COLO829 (cell line): Measurements from ENCODE around the gene CD164L2.
"Not testable (repeated sequence)": the region's sequence is repeated elsewhere in the genome, so short reads cannot be mapped to it uniquely, and the experiment has no call there.

ENCODE experiments used
- DNase-seq: peaks from one replicate; pipeline ENCODE4 v3.0.0; 2012; ENCODE audit warnings: low spot score

The CD164L2 gene

DNA sequence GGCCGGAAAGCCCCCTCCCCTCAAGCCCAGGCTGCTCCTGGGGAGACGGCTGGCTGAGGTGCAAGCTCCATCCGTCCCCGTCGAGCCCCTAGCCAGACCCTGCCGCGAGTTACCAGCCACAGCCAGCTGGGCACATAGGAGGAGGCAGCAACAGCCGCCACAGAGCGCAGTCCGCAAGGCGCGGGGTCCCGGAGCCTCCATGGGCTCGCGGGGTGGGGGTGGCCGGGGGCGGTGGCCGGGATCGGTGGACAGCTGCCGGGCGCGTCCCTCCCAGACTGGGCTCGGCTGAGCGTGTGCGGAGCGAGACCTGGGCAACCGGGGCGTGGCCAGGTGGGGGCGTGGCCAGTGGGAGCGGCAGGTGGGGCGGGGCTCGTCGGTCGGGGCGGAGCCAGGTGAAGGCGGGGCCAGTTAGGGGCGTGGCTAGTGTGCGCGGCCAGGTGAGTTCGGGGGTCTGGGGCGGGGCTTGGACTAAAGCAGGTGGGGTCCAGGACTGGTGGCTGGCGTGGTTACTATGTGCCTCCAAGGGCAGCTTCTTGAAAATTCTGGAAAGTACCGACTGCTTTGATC lies at the start of gene CD164L2:
Gene CD164L2, minus strand, starts transcription at position 295 of the 567 bp plus-strand sequence. Its CDS starts 94 bp downstream, at position 201.
- peak; percentile 39 for DNase-seq

DNA sequence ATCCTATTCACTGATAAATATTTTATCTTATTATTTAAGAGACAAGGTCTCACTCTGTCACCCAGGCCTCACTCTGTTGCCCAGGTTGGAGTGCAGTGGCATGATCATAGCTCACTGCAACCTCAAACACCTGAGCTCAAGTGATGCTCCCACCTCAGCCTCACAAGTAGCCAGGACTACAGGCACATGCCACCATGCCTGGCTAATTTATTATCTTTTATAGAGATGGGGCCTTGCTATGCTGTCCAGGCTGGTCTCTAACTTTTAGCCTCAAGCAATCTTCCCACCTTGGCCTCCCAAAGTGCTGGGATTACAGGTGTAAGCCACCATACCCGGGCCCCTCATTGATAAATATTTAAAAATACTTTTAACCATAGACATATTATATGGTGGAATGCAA lies 49.6 kb upstream of the CD164L2 start:
- not testable (repeated sequence) for DNase-seq

DNA sequence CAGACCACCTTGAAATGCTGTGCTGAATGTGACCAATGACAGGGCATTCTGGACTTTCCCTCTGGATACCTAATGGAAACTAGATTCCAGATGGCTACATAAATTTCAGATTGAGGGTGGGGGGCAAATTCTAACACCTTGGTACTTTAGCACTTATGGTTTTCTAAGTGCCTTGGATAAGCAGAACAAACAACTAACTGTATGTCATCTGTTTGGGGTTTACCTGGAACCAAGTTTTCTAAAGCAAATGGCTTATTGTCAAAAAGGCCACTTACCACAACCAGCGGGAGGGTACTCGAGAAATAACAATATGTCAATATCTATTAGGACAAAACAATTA lies 48.4 kb upstream of the CD164L2 start:
- no peak for DNase-seq

DNA sequence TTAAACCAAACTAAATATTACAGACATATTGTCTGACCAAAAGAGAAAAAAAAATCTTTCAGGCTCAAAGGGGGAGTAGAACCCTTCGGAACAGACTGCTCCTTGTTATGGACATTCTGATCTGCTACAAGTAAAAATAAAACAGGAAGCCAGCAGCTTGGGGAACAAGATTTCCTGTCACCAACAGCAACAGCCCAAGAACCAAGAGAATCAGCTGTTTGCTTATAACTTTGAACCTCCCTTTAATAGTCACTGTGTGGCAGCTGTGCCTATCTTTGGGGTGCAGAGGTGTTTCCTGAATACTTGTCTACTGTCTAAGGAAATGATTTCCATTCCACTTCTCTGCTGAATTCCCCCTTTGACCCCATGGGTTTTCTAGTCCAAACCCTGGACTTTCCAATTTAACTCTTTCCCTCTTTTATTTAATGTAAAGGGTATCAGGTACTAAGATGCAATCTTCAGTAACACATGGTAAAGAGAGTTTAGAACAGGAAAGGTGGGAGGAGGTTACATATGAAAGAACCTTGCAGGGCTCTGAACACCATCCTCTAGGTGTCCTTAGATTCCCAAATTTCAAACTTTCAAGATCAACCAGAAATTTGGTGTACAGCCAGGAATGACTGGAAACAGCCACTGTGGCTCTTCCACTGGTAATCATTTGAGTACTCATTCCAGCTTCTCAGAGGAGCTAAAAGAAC lies 47.9 kb upstream of the CD164L2 start:
- peak; percentile 77 for DNase-seq

DNA sequence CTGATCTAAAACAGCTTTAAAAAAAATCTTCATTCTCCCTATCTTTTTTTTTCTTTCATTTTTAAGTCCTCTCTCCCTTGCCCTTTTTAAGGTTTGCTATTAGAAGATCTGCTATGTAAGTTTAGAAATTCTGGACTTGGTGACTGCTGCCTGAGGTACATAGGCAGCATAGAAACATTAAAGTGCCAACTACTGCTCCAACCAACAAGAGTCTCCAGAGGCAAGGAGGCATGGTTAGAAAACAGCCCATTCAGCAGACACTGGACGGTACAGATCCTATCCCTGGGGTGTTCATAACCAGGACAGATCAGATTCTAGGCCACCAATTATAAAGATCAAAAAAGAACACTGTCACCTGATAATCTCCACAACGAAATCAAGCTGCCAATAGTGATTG lies 45.9 kb upstream of the CD164L2 start:
- DNase-seq, result no peak

DNA sequence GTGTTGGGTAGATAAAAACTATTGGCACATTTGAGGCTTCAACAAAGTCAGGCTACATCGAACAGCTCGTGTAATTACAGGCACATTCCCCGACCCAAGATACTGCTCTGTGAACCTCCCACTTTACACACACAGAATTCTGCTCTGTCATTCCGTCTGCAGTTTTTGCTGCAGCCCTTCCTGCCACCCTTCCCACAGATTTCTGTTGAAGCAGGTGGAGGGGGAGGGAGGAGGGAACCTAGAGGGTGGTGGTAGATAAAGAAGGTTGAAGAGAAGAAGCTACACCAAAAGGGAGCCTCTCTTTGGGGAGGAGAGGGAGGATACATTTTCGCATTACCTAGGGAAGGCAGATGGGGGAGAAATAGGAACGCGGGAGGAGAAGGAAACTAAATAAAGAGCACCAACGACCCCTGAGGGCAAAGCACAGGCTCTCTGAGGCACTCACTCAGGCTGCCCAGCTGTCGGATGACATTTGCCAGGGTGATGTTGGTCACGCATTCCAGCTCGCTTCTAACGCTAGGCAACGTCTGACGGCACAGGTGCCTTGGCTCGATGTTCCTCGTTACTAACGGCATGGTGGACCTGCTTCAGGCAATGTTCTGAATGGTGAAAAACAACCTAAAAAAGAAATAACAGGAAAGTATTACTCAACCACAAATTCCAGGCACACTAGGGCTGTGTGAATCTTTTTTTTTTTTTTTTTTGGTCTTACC lies 45.3 kb upstream of the CD164L2 start:
- DNase-seq, result no peak

DNA sequence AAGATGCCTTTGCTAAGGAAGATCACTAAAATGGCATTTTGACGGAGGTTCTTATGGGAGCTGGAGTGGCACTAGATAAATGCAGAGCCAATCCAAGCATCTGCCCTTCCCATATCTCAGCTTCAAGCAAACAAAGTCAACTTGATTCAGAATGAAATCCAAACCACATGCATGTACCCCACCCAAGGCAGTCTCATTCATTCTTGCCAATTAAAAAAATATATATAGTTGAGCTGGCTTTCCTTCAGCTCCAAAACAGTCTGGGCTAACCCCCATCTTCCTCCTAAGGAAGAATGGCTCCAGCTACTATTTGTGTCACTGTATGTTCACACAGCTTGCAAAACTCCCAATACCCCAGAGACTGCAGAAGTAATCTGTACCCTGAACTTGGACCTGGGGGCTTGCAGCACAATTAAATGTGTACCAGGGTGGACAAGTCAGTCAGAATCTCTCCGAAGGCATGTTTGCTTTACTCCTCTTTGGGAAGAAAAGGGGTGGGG lies 44.7 kb upstream of the CD164L2 start:
- DNase-seq, result no peak

DNA sequence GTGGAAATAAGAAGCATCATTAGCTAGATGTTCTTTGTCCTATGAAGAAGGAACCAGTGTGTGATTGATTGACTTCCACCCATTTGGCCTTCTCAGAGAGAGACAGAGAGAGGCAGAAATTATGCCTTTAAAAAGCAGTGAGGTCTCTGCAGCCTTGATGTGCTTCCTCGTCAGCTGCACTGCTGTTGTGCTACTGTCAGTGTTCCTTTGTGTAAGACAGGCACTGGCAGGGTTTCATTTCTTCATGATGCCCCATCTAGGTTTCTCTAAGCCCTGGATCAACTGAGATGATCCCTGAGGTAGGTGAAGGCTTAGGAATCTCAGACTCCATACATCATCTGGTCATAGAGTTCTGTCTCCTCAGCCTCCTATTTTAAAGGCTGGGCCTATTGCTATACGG lies 44.2 kb upstream of the CD164L2 start:
- DNase-seq, result no peak

DNA sequence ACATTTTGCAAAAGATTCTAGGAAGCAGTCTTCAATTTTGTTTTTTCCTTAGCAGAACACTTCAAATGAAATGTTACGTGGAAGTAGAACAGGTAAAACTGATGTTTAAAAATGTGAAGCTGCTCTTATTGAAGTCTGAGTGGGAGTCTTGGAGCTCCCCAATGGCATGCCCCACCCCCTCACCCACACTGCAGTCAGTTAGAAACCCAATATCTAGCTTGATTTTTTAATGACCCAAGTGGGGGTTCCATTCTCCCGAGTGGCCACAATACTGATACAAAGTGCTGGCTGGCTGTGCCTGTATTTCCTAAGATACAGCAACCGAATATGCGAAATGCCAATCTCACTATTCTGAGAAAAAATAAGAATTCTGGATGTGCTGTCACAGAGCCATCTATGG lies 40.6 kb upstream of the CD164L2 start:
- DNase-seq, result no peak

DNA sequence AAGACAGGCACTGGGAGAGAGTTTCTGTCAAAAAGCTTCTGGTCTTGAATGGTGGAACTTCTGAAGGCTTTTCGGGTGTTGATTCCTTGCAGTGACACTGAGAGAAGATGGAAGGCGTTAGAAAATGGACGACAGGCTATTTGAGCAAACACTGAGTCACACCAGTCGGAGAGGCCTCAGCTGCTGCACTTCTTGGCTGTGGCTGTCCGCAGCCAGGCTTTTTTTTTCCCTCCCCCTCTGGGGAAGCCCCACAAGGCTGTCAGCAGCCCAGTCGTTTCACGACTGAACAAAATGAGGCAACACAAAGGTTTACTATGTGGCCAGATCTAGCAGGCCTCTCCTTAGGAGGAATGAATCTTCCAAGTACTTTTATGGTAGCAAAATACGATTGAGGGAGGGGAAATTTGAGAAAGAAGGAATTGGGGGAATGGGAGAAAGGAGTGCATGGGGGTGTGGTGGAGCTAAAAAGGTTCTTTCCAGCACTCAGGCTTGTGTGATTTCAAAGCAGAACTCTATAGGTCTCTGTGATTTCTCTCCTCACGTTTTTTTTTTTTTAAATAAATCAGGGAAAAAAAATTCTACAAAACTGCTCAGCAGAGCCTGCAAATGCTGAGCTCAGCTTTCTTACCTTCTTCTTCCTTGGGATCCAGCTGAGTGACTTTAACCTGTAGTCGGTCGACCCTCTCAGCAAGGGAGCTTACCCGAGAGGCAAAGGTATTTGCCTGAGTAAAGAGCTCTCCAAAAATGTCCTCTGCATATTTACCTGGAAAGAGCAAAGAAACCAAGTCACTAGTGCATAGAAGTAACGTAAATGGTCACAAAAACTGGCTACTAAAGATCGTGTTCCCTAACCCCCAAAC lies 35.4 kb upstream of the CD164L2 start:
- DNase-seq, result peak; percentile 70

DNA sequence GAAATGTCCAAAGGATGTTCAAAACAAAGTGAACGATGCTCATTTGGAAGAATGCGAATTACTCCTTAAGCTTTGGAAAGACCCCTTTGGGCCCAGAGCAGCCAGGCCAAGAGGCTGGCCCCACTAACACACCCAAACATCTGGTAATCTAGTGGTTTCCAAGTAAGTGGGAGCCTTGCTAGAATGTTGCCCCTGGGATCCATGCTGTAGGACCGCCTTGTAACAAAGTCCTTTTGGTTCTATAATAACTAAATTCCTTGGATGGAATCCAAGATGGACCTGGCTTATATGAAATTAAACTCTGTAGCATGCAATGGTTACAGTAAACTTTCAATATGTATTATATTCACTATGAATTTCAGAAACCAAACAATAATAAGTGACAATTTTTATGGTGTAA lies 34.6 kb upstream of the CD164L2 start:
- no peak for DNase-seq

DNA sequence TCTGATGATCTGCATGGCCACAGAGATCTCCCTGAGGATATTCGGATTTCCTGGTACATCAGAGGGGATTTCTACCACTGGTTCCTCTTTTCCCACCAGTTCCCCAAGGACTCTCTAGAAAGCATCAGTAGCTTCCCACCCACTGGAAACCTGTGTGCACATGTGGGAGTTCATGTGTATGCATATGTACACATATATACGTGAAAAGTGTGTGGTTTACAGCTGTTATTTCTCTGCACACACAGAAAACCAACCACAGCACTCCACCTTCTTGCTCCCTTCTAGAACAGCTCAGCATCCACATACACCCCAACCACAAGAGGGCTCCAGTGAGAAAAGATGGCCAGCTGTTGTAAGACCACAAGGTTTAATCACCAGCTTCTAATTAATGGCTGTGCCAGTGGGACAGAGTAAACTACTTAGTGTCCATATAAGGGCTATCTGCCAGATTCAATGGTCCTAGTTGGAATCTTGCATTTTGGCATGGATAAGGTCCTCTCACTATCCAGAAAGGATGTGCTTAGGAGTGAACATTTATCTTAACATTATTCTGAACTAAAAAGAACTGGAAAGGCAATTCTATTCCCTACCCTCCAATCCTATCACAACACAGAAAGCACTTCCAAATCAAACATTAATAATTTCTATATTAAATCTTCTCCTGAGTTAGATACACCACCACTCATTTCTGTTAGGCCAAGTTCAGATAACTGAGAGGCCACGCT lies 33.4 kb upstream of the CD164L2 start:
- peak; percentile 48 for DNase-seq

DNA sequence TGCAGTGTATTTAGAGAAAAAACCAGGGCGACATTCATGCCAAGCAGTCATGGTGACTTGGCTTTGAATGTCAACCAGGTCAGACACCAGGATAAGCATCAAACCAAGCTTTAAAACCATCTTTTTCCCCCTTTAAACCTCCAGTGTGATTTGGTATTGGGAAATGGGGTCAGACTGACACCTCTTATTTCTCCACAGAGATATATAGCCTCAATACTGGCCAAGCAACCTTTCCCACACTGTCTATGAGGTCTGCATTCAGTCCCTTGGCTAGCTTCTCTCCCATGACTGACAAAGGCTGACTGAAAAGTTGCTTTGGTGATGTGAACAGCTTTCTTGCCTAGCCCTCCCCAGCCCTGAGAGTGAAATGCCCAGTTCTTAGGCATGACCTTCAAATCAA lies 31.0 kb upstream of the CD164L2 start:
- no peak for DNase-seq

DNA sequence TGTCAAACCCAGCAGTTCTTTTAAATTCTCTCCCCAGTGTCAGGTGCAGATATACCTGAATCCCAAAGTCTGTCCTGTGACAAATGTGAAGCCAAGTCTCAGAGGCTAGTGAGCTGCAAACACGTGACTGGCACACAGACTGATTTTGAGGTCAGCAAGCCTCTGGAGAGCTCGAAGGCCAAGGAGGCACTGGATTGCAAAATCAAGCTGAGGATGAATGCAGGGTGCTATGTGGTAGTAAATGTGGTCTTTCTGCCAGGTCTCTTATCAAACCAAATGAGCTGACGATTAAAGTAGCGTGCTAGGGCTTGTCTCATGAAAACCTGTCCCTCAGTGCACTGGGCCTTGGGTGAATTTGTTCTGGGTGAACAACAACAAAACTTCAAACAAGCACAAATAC lies 29.9 kb upstream of the CD164L2 start:
- no peak for DNase-seq

DNA sequence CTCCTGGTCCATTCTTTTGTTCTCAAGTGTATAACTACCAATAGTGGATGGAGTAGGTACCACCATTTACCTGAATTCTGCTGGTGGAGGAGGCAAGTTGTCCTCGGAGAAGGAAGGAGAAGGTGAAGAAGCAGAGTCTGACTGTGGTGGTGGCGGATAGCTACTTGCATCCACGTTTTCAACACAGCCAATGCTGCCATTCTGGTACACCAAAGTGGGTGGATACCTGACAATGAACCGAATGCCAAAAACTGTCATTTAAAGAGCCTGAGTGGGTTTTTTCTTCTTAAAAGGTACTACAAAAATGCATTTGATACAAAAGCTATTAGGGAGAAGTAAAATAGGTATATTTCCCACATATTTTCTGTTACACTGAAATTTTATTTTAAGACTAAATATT lies 29.4 kb upstream of the CD164L2 start:
- DNase-seq, result no peak

DNA sequence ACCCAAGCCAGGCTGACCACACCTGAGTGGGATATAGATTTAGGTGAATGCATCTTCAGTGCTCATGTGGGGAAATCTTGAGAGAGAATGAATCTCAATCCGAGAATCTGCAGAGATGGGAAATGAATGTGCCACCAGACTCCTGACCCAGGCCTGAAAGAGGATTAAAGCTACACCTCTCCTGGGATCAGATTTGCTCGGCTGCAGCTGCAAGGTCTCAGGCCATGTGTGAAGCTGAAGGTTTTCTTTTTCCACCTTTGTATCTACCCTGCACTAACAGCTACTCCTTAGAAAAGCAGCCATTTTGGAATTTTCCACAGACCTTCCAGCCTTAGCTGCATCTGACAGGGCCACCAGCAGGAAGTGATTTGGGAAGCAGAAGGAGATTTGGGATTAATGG lies 27.6 kb upstream of the CD164L2 start:
- DNase-seq, result no peak

DNA sequence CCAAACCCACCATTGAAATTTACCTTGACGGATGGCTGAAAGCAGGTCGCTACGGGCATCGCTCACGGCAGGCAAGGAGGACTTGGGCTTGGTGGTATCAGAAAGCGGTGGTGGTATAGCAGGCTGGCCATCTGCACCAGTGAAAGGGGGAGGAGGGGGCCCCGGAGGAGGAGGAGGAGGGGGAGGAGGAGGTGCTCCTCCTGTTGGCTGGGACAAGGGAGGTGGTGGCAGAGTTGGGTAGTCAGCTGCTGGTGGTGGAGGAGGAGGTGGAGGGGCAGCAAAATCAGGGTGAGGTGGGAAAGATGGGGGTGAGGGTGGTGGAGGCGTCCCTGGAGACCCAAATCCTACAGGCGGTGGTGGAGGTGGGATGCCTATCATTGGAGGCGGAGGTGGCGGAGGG lies 26.5 kb upstream of the CD164L2 start:
- no peak for DNase-seq

DNA sequence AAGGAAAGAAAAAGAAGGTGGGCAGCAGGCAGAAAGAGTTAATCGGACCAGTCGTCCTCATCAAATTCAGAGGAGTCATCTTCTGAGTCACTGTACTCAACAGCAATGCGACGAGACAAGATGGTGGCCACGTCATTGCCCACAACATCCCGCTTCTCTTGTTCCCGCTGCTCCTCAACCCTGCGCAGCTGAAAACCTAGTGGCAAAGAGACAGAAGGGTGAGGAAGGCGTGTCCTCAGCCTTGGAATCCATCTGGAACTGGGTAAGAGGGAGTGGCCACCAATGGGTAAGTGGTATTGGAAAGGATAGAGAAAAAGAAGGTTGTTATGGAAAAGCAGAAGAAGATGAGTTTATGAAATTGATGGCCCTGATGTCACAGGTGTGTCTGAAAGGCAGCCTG lies 25.0 kb upstream of the CD164L2 start:
- no peak for DNase-seq

DNA sequence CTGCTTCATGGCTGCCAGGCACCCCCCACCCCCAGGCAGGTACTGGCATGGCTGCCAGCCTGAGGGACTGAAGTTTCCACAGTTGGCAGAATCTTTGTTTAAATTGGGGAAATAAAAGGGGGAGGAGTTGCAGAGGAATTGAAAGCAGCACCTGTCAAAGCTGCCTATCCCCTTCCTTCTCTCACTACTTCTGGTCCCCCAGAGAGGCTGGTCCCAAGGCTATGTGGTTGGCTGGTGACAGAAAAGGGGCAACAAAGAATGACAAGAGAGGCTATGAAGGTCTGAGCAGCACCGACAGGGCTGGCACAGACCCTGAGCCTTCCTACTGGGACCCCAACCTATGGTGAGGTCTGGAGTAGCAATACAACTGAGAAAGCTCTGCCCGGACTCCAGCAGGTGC lies 23.7 kb upstream of the CD164L2 start:
- not testable (repeated sequence) for DNase-seq

DNA sequence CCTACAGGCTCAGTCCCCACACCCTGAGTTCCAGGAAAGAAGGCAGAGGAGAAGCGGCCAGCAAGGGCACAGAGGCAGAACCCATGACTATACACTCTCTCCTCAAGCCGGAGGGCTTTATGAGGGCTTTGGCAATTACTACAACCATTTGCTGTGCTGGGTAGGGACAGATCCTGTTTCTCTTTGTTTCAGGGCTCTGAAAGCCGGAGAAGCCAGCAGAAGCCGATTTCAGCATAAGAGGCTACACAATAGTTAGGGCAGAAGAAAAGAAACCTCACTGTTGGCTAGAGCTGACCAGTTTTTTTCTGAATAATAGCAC lies 23.2 kb upstream of the CD164L2 start:
- DNase-seq, result no peak

DNA sequence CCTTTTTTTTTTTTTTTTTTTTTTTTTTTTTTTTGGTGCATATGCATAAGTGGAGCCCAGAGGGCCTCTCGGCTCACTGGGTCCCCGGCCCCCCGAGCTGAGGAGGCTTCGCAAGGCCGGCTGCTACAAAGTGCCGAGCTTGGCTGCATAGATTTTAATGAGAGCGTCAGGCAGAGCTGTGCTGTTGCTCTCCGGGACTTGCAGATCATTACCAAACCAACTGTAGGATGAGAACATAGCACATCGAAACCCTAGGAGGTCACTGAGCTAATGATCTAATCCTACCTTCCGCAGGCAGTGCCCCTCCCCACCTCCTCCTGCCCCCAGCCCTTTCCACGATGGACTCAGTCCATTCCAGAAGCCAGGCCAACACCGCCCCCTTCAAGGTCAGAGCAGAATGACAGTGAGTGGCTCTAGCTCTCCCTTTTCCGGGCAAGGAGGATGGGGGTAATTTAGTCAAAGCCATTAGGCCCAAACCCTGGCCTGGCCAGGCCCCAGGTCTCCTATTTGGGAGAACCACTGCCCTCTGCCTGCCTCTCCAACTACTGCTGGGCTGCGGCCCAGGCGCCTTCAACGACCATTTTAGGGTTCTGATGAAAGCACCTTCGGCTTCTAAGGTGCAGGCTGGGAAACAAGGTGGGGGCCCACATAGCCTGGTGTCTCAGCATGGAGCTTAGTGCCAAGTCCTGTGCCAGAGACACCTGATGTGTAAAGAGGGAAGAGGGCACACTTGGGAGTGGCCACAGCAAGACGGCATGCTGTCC lies 22.6 kb upstream of the CD164L2 start:
- not testable (repeated sequence) for DNase-seq
